GM23338 (cell line): Measurements from ENCODE around the gene GALNT7. TPM values are rescaled to one million over a fixed set of nuclear protein-coding genes. Genes with fewer than 3 reads are reported as not detected.

Source experiments
- ATAC-seq: fragments of 200-7000 bp; cut with Tn5 transposase; 3 replicates; pipeline ENCODE4 v1.9.1; 2020
- DNase-seq: peaks from one replicate; pipeline ENCODE4 v3.0.0-alpha.2; 2015; ENCODE audit warnings: low spot score
- H2AFZ ChIP-seq: fragments of 200-600 bp; sonication (generic); 2 replicates; pipeline ENCODE4 v1.8.0; 2016; ENCODE audit warnings: antibody characterized with exemption, mild to moderate bottlenecking, moderate library complexity
- H3F3A ChIP-seq: fragments of 200-600 bp; sonication (generic); replicated peaks from 2 replicates; pipeline ENCODE4 v1.8.0; 2017; ENCODE audit warnings: antibody characterized with exemption, mixed run types, low read depth
- H3K27ac ChIP-seq: fragments of 200-600 bp; sonication (generic); 2 replicates; pipeline ENCODE4 v1.6.1; 2016; ENCODE audit warnings: low read depth
- H3K27me3 ChIP-seq: fragments of 200-600 bp; sonication (generic); 2 replicates; pipeline ENCODE4 v1.8.0; 2016; ENCODE audit warnings: mild to moderate bottlenecking, mixed run types, moderate library complexity; ENCODE audit not compliant: insufficient read depth
- H3K36me3 ChIP-seq: fragments of 200-600 bp; sonication (generic); 2 replicates; pipeline ENCODE4 v1.8.0; 2016; ENCODE audit warnings: mild to moderate bottlenecking; ENCODE audit not compliant: insufficient read depth
- H3K4me1 ChIP-seq: fragments of 200-600 bp; sonication (generic); 2 replicates; pipeline ENCODE4 v1.8.0; 2016; ENCODE audit warnings: mild to moderate bottlenecking, moderate library complexity; ENCODE audit not compliant: insufficient read depth
- H3K4me2 ChIP-seq: fragments of 200-600 bp; sonication (generic); 2 replicates; pipeline ENCODE4 v1.7.1; 2017; ENCODE audit warnings: mixed run types
- H3K4me3 ChIP-seq: fragments of 200-600 bp; sonication (generic); 2 replicates; pipeline ENCODE4 v1.6.1; 2016; ENCODE audit warnings: mixed run types
- H3K79me2 ChIP-seq: fragments of 200-600 bp; sonication (generic); replicated peaks from 2 replicates; pipeline ENCODE4 v1.8.0; 2017; ENCODE audit warnings: mild to moderate bottlenecking; ENCODE audit not compliant: insufficient read depth
- H3K9me2 ChIP-seq: fragments of 200-600 bp; sonication (generic); 2 replicates; pipeline ENCODE4 v1.8.0; 2017; ENCODE audit not compliant: insufficient read depth
- H4K20me1 ChIP-seq: fragments of 200-600 bp; sonication (generic); replicated peaks from 2 replicates; pipeline ENCODE4 v1.8.0; 2017; ENCODE audit warnings: mild to moderate bottlenecking; ENCODE audit not compliant: insufficient read depth
- H3K27ac Mint-ChIP-seq: 2 replicates; pipeline ENCODE4 v1.8.0; 2020; ENCODE audit warnings: inconsistent platforms, mild to moderate bottlenecking, moderate library complexity, mixed read lengths
- H3K27me3 Mint-ChIP-seq: 3 replicates; pipeline ENCODE4 v1.8.0; 2022; ENCODE audit warnings: low read depth, mild to moderate bottlenecking, moderate library complexity, mixed read lengths, inconsistent platforms; ENCODE audit not compliant: insufficient read depth, poor library complexity
- H3K36me3 Mint-ChIP-seq: 3 replicates; pipeline ENCODE4 v1.8.0; 2021; ENCODE audit warnings: low read depth, mild to moderate bottlenecking, inconsistent platforms, moderate library complexity, mixed read lengths
- H3K4me1 Mint-ChIP-seq: 3 replicates; pipeline ENCODE4 v1.8.0; 2020; ENCODE audit warnings: mild to moderate bottlenecking, inconsistent platforms, mixed read lengths
- H3K4me3 Mint-ChIP-seq: 3 replicates; pipeline ENCODE4 v1.8.0; 2021; ENCODE audit warnings: moderate library complexity, mild to moderate bottlenecking, inconsistent platforms, mixed read lengths
- H3K9me3 Mint-ChIP-seq: 3 replicates; pipeline ENCODE4 v1.8.0; 2020; ENCODE audit warnings: moderate library complexity, mild to moderate bottlenecking, inconsistent platforms, mixed read lengths
- EZH2 ChIP-seq: fragments of 200-600 bp; sonication (generic); IDR thresholded peaks from one replicate; pipeline ENCODE4 v1.8.0; 2017; ENCODE audit warnings: antibody characterized with exemption, mild to moderate bottlenecking, low read depth; ENCODE audit not compliant: unreplicated experiment
- JUNB ChIP-seq: IDR thresholded peaks from one replicate; pipeline ENCODE4 v1.6.1; 2016; ENCODE audit warnings: antibody characterized with exemption; ENCODE audit not compliant: unreplicated experiment
- NANOG ChIP-seq: IDR thresholded peaks from 2 replicates; pipeline ENCODE4 v1.6.1; 2016; ENCODE audit warnings: antibody characterized with exemption, borderline replicate concordance
- ZNF331 ChIP-seq: fragments of 250-450 bp; sonication (Bioruptor Pico); IDR thresholded peaks from 2 replicates; pipeline ENCODE4 v1.5.0; 2020; ENCODE audit warnings: low read depth, mild to moderate bottlenecking, moderate library complexity
- polyA plus RNA-seq: library from polyadenylated mRNA; unstranded; fragments of >200 nt; fragmentation: Nextera tagmentation; extraction: Ambion mirVana; gene quantifications from 2 replicates; pipeline ENCODE4 v1.2.1, GENCODE V29; 2016
- total RNA-seq: library from RNA; depleted of rRNA; stranded (reverse); fragments of >200 nt; shearing (Covaris generic); gene quantifications from 2 replicates; pipeline ENCODE4 v1.2.3, GENCODE V29; 2014
- TF ChIP-seq, protein P1 (sequence below): fragments of 250-450 bp; sonication (Bioruptor Pico); IDR thresholded peaks from 2 replicates; pipeline ENCODE4 v1.5.0; 2020; ENCODE audit warnings: mild to moderate bottlenecking, moderate library complexity
- TF ChIP-seq, protein P2 (sequence below): IDR thresholded peaks from one replicate; pipeline ENCODE4 v1.6.1; 2018; ENCODE audit warnings: antibody characterized with exemption; ENCODE audit not compliant: unreplicated experiment

Gene GALNT7
- total and polyA plus RNA-seq, 2 experiments from 2014 or later = 31.8 to 72.2 TPM

GRCh38 chr4:173275150-173275549 lies 106.5 kb downstream of the GALNT7 start (continued):
- TF ChIP-seq, protein P1, sequence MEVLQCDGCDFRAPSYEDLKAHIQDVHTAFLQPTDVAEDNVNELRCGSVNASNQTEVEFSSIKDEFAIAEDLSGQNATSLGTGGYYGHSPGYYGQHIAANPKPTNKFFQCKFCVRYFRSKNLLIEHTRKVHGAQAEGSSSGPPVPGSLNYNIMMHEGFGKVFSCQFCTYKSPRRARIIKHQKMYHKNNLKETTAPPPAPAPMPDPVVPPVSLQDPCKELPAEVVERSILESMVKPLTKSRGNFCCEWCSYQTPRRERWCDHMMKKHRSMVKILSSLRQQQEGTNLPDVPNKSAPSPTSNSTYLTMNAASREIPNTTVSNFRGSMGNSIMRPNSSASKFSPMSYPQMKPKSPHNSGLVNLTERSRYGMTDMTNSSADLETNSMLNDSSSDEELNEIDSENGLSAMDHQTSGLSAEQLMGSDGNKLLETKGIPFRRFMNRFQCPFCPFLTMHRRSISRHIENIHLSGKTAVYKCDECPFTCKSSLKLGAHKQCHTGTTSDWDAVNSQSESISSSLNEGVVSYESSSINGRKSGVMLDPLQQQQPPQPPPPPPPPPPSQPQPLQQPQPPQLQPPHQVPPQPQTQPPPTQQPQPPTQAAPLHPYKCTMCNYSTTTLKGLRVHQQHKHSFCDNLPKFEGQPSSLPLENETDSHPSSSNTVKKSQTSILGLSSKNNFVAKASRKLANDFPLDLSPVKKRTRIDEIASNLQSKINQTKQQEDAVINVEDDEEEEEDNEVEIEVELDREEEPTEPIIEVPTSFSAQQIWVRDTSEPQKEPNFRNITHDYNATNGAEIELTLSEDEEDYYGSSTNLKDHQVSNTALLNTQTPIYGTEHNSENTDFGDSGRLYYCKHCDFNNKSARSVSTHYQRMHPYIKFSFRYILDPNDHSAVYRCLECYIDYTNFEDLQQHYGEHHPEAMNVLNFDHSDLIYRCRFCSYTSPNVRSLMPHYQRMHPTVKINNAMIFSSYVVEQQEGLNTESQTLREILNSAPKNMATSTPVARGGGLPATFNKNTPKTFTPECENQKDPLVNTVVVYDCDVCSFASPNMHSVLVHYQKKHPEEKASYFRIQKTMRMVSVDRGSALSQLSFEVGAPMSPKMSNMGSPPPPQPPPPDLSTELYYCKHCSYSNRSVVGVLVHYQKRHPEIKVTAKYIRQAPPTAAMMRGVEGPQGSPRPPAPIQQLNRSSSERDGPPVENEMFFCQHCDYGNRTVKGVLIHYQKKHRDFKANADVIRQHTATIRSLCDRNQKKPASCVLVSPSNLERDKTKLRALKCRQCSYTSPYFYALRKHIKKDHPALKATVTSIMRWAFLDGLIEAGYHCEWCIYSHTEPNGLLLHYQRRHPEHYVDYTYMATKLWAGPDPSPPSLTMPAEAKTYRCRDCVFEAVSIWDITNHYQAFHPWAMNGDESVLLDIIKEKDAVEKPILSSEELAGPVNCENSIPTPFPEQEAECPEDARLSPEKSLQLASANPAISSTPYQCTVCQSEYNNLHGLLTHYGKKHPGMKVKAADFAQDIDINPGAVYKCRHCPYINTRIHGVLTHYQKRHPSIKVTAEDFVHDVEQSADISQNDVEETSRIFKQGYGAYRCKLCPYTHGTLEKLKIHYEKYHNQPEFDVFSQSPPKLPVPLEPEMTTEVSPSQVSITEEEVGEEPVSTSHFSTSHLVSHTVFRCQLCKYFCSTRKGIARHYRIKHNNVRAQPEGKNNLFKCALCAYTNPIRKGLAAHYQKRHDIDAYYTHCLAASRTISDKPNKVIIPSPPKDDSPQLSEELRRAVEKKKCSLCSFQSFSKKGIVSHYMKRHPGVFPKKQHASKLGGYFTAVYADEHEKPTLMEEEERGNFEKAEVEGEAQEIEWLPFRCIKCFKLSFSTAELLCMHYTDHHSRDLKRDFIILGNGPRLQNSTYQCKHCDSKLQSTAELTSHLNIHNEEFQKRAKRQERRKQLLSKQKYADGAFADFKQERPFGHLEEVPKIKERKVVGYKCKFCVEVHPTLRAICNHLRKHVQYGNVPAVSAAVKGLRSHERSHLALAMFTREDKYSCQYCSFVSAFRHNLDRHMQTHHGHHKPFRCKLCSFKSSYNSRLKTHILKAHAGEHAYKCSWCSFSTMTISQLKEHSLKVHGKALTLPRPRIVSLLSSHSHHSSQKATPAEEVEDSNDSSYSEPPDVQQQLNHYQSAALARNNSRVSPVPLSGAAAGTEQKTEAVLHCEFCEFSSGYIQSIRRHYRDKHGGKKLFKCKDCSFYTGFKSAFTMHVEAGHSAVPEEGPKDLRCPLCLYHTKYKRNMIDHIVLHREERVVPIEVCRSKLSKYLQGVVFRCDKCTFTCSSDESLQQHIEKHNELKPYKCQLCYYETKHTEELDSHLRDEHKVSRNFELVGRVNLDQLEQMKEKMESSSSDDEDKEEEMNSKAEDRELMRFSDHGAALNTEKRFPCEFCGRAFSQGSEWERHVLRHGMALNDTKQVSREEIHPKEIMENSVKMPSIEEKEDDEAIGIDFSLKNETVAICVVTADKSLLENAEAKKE (CRISPR knock-in tag) = no peak
- no peak for TF ChIP-seq JUNB
- no peak for TF ChIP-seq ZNF331
- TF ChIP-seq, protein P2, sequence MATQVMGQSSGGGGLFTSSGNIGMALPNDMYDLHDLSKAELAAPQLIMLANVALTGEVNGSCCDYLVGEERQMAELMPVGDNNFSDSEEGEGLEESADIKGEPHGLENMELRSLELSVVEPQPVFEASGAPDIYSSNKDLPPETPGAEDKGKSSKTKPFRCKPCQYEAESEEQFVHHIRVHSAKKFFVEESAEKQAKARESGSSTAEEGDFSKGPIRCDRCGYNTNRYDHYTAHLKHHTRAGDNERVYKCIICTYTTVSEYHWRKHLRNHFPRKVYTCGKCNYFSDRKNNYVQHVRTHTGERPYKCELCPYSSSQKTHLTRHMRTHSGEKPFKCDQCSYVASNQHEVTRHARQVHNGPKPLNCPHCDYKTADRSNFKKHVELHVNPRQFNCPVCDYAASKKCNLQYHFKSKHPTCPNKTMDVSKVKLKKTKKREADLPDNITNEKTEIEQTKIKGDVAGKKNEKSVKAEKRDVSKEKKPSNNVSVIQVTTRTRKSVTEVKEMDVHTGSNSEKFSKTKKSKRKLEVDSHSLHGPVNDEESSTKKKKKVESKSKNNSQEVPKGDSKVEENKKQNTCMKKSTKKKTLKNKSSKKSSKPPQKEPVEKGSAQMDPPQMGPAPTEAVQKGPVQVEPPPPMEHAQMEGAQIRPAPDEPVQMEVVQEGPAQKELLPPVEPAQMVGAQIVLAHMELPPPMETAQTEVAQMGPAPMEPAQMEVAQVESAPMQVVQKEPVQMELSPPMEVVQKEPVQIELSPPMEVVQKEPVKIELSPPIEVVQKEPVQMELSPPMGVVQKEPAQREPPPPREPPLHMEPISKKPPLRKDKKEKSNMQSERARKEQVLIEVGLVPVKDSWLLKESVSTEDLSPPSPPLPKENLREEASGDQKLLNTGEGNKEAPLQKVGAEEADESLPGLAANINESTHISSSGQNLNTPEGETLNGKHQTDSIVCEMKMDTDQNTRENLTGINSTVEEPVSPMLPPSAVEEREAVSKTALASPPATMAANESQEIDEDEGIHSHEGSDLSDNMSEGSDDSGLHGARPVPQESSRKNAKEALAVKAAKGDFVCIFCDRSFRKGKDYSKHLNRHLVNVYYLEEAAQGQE = no peak

- Histone ChIP-seq H3K4me1 (no peaks in the 10 kb centered on the region), H3K36me3 (no peaks in the 10 kb centered on the region), H3K4me2 (no peak overlapping the region), H3K79me2 (peaks cover 85% of the 10 kb centered on the region), H4K20me1 (peaks cover 8% of the 10 kb centered on the region; the same call in 1 of the 2 replicates), H3F3A (no peaks in the 10 kb centered on the region), H3K27ac (no peak overlapping the region), H3K4me3 (no peak overlapping the region), H3K27me3 (no peaks in the 10 kb centered on the region), H2AFZ (no peak overlapping the region), H3K9me2 (no peaks in the 10 kb centered on the region)
- ATAC-seq = no peak
- Mint-ChIP-seq H3K36me3 (peaks cover 48% of the 10 kb centered on the region), H3K4me3 (no peak overlapping the region), H3K27ac (no peak overlapping the region), H3K9me3 (peaks cover 6% of the 10 kb centered on the region; the same call in 1 of the 3 replicates), H3K4me1 (peaks cover 6% of the 10 kb centered on the region; the same call in 2 of the 3 replicates), H3K27me3 (peaks cover 3% of the 10 kb centered on the region)
- DNase-seq = no peak
- TF ChIP-seq ZNF331 = no peak
- no peak for TF ChIP-seq EZH2
- TF ChIP-seq, protein P1 (CRISPR knock-in tag) = no peak
- TF ChIP-seq NANOG = no peak
Measured at GRCh38 chr4:173277340-173277739, 108.7 kb downstream of the GALNT7 start.
